GM10847 (cell line): ENCODE measurements around the gene GBX1.

Experiments
- POLR2A ChIP-seq: IDR thresholded peaks from 2 replicates; pipeline ENCODE4 v1.6.1; 2011; ENCODE audit not compliant: insufficient read length; ENCODE audit errors: extremely low read depth

GBX1 gene

GRCh38 chr7:151141311-151141854, 26.1 kb downstream of the GBX1 start:
- TF ChIP-seq POLR2A, result no peak

DNA sequence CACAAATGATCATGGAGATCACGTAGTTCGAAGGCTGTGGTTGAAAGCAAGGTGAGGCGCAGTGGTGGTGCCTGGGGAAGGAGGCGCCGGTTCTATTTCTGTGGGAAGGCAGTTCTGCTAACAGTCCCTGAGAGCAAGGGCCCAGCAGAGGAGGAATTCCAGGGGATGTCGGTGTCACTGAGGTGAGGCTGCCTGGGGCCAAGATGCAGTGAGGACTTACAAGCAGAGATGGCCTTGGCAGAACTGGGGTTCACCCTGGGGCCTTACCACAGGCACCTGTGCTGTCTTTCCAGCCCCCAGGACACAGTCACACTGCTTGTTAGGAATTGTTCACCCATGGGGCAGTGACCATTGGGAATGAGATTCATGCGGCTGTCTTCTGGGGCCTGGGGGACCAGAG, 26.7 kb downstream of the GBX1 start:
- no peak for TF ChIP-seq POLR2A

DNA sequence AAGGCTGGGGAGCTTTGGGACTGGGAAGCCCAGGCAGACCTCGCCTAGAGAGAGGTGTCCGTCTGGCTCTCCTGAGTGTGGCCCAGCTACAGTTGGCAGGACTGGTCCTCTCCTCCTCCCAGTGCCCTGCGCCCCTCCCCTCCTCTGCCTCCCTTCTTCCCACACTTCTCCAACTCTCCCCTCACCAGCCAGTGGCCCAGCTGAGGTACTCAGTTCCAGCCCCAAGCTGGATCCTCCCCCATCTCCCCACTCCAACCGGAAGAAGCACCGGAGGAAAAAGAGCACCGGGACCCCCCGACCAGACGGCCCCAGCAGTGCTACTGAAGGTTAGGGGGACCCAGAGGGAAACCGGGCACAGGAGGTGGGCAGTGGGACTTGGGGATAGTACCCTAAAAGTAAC, 27.7 kb downstream of the GBX1 start:
- no peak for TF ChIP-seq POLR2A

DNA sequence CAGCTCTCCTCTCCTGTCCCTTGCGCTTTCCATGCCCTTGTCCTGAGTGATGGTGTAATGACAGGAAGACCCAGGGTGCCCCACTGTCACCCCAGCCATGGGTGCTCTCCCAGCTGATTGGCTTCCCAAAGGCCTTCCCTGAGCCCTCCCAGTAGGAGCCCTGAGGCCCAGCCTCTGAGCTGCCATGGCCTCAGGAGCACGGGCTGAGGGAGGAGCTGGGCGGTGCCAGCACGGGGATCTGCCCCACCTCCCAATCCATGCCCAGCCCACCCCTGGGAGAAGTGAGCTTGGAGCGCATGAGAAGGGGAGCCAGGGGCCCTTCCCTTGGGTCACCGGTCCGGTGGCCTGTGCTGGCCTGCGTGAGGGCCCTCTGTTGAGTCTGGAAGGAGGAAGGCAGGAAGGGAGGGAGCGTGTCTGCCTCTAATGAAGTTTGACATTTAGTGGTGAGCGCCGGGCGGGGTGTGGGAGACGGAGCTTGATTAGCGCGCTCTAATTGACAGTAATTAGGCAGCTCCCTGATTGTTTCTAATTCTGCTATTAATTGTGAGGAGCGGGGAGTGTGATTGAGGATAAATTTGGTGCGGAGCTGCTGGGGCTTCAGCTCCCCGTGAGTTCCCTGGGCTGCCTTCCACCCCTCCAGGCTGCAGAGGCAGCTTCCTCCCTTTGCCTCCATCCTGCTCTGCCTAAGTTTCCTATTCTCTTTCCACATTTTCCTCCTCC, 28.3 kb downstream of the GBX1 start:
- TF ChIP-seq POLR2A, result no peak

DNA sequence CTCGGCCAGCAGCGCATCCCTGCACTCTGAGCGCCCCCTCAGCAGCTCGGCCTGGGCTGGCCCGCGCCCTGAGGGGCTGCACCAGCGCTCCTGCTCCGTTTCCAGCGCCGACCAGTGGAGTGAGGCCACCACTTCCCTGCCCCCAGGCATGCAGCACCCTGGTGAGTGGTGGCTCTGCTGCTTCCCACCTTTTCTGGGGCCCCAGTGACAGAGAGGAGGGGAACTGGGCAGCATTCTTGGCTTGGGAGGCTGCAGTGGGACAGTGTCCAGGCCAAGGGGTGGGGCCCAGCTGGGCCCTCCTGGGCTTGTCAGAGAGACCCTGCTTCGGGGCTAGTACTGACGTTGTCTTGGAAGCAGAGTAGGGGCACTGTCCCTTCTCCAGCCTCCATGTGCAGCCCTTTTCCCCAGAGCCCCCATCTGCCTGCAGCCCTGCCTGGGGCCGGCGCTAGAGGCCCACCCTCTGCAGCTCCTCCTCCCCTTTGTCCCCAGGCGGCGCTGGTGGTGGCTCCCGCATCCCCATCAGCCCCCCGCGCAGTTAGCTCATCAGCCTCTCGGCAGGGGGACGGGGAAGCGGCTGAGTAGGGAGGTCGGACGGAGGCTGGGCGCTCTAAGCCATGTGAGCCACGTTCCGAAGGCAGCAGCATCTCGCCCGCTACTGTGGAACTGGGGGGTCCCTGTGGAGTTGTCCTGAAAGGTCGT, 29.2 kb downstream of the GBX1 start:
- no peak for TF ChIP-seq POLR2A

DNA sequence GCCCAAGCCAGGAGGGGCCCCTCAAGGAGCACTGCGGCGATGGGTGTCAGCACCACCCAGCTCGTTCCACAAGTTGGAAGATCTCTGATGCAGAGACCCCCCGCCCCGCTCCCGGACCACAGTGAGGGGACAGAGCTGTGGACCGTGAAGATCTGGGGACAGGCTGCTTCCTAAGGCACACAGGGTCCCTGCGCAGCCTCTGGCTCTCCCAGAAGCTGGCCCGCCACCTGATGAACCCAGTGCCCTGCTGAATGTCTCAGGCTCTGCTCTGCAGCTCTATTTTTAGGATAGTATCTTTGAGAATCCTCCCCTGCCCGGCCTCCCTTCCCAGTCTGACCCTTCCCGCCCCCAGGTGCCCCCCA, 29.7 kb downstream of the GBX1 start:
- no peak for TF ChIP-seq POLR2A

GRCh38 chr7:151137076-151137675, 30.3 kb downstream of the GBX1 start:
- no peak for TF ChIP-seq POLR2A

DNA sequence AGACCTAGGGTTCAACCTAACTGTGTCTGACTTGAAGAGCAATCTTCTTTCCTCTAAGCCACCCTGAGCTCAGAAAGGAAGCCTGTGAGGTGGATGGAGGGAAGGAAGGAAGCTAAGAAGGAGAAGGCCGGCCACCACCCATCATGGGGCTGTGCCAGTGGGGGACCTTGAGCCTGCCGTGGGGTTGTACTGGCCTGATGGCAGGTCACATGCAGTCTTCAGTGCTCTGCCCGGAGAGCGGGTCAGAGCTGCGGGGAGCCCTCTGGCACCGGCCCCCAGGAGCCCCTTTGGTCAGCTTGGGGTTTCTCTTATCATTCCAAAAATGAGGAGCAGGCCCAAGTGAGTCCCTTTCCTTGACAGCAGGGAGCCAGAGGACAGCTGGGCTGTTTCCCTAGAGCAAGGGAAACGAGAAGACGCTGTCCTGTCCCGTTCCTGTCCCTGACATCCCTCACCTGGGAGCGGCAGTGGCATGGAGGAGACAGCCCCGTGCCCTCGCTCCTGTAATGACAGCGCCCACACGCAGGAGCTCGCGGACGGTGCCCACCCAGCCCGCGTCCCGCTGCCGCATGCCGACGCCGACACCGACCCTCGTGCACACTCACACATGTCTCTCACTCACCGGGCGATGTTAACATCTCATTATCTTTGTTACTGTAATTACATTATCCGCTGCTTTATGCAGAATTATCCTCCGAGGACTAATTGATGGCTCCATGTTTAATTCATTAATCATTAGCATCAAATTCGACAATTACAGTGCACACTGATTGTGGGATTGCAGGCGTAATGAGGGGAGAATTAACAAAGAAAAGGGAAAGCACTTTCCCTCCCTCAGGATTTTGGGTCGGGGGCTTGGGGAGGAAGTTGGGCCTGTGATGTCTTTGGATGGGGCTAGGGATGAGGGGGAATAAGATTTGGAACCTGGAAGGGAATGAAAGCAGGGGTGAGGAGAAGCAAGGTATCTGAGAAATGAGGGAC, 31.3 kb downstream of the GBX1 start:
- no peak for TF ChIP-seq POLR2A

DNA sequence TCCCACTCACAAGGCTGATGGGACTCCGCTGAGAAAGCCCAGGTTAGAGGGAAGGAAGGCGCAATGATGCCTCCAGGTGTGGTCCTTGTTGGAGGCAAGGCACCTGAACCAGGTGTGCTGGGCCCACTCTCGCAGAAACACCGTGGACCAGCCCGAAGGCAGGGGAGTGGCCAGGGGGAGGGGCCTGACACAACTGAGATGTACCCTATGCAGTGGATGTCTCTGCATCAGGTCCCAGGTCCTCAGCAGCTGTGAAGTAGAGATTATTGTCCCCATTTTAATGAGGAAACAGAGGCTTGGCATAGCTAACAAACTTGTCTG, 32.0 kb downstream of the GBX1 start:
- TF ChIP-seq POLR2A, result no peak

GRCh38 chr7:151134743-151135524, 32.6 kb downstream of the GBX1 start:
- TF ChIP-seq POLR2A, result no peak

GRCh38 chr7:151133986-151134742, 33.3 kb downstream of the GBX1 start:
- no peak for TF ChIP-seq POLR2A

GRCh38 chr7:151133266-151133985, 34.1 kb downstream of the GBX1 start:
- no peak for TF ChIP-seq POLR2A
